Body of pancreas (tissue), 4 donors: ENCODE data around the gene TMEM164.

Experiments
- CTCF ChIP-seq, 7 experiments: fragments of 450-650 bp in 4 of 7; fragments of 200-600 bp in 3 of 7; sonication (generic) in 3 of 7; IDR thresholded peaks; one replicate each; pipeline ENCODE4 v1.5.1; 2016 to 2019; ENCODE audit warnings: antibody characterized with exemption in 7 of 7
- POLR2A ChIP-seq, 3 donors: fragments of 450-650 bp; IDR thresholded peaks; one replicate each; pipeline ENCODE4 v1.6.1; 2016; ENCODE audit warnings: antibody characterized with exemption in 3 of 3, mild to moderate bottlenecking in 2 of 3

- TF ChIP-seq CTCF (IDR thresholded peaks at IDR 0.05): no peak
- TF ChIP-seq POLR2A (IDR thresholded peaks at IDR 0.05): no peak
Measured at GRCh38 chrX:110103344-110103743, 100.4 kb downstream of the TMEM164 start.
